ENCODE results near the gene SLC30A2. TPM values are rescaled to one million over a fixed set of nuclear protein-coding genes. Genes with fewer than 3 reads are reported as not detected.

The SLC30A2 gene
- total and polyA plus RNA-seq, 9 of the 15 experiments (the other 6 are each of a cell fraction or from before 2014, with no cell fraction given) = 0.01 to 0.18 (median 0.06) TPM; not detected in 3

DNA sequence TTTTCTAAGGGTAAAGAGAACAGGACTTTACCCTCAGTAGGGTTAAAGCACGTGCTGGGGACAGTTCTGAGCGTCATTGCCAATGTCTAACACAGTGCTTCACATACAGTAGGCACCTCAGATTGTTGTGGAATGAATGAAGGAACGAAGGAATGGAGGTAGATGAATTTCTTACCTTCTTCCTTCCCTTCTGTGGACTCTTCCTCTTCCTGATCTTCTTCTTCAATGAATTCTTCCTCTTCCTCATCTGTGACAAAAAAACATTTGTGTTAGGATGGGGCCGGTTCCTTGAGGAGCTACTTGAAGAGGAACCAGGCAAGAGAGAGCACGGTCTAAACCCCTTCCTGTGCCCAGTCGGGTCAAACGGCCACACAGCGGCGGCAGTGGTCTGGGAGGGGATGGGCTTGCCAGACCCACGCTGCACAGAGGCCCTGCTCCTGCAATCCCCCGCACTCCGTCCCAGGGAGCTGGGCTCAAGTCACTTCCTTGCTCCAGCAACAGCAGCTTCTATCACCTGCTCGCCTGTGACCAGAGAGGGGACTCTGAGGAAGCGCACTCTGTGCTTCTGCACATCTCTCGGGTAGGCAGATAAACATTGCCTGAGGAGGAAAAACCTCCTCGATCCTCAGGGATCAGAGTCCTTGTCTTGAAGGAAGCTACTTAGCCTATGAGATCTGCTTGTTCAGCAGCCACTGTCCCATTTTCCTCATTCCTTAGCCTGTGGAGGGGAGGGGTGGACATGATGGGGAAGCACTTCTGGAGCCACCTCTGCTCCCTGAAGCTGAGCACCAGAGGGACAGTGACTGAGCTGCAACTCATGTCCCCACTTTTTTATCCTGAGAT is 8.0 kb upstream of the SLC30A2 start (continued):
- TF ChIP-seq, protein P1, sequence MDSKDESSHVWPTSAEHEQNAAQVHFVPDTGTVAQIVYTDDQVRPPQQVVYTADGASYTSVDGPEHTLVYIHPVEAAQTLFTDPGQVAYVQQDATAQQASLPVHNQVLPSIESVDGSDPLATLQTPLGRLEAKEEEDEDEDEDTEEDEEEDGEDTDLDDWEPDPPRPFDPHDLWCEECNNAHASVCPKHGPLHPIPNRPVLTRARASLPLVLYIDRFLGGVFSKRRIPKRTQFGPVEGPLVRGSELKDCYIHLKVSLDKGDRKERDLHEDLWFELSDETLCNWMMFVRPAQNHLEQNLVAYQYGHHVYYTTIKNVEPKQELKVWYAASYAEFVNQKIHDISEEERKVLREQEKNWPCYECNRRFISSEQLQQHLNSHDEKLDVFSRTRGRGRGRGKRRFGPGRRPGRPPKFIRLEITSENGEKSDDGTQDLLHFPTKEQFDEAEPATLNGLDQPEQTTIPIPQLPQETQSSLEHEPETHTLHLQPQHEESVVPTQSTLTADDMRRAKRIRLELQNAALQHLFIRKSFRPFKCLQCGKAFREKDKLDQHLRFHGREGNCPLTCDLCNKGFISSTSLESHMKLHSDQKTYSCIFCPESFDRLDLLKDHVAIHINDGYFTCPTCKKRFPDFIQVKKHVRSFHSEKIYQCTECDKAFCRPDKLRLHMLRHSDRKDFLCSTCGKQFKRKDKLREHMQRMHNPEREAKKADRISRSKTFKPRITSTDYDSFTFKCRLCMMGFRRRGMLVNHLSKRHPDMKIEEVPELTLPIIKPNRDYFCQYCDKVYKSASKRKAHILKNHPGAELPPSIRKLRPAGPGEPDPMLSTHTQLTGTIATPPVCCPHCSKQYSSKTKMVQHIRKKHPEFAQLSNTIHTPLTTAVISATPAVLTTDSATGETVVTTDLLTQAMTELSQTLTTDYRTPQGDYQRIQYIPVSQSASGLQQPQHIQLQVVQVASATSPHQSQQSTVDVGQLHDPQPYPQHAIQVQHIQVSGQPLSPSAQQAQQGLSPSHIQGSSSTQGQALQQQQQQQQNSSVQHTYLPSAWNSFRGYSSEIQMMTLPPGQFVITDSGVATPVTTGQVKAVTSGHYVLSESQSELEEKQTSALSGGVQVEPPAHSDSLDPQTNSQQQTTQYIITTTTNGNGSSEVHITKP (IDR thresholded peaks at IDR 0.05; ENCODE audit: partially characterized antibody) = peak; percentile 36
- no peak for TF ChIP-seq TCF7L2 (IDR thresholded peaks at IDR 0.05; ENCODE audit: low read depth, low read length)
- TF ChIP-seq, protein P2, sequence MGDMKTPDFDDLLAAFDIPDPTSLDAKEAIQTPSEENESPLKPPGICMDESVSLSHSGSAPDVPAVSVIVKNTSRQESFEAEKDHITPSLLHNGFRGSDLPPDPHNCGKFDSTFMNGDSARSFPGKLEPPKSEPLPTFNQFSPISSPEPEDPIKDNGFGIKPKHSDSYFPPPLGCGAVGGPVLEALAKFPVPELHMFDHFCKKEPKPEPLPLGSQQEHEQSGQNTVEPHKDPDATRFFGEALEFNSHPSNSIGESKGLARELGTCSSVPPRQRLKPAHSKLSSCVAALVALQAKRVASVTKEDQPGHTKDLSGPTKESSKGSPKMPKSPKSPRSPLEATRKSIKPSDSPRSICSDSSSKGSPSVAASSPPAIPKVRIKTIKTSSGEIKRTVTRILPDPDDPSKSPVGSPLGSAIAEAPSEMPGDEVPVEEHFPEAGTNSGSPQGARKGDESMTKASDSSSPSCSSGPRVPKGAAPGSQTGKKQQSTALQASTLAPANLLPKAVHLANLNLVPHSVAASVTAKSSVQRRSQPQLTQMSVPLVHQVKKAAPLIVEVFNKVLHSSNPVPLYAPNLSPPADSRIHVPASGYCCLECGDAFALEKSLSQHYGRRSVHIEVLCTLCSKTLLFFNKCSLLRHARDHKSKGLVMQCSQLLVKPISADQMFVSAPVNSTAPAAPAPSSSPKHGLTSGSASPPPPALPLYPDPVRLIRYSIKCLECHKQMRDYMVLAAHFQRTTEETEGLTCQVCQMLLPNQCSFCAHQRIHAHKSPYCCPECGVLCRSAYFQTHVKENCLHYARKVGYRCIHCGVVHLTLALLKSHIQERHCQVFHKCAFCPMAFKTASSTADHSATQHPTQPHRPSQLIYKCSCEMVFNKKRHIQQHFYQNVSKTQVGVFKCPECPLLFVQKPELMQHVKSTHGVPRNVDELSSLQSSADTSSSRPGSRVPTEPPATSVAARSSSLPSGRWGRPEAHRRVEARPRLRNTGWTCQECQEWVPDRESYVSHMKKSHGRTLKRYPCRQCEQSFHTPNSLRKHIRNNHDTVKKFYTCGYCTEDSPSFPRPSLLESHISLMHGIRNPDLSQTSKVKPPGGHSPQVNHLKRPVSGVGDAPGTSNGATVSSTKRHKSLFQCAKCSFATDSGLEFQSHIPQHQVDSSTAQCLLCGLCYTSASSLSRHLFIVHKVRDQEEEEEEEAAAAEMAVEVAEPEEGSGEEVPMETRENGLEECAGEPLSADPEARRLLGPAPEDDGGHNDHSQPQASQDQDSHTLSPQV (IDR thresholded peaks at IDR 0.05) = peak; percentile 33; the same call in 1 of the 2 replicates
- TF ChIP-seq NBN (IDR thresholded peaks at IDR 0.05; ENCODE audit: low read depth) = no peak
- no peak for TF ChIP-seq OTX1 (CRISPR knock-in tag; IDR thresholded peaks at IDR 0.05)
- no peak for TF ChIP-seq SAFB2 (IDR thresholded peaks at IDR 0.05; ENCODE audit: borderline replicate concordance, low read depth, low read length, severe bottlenecking)
- TF ChIP-seq, protein P3, sequence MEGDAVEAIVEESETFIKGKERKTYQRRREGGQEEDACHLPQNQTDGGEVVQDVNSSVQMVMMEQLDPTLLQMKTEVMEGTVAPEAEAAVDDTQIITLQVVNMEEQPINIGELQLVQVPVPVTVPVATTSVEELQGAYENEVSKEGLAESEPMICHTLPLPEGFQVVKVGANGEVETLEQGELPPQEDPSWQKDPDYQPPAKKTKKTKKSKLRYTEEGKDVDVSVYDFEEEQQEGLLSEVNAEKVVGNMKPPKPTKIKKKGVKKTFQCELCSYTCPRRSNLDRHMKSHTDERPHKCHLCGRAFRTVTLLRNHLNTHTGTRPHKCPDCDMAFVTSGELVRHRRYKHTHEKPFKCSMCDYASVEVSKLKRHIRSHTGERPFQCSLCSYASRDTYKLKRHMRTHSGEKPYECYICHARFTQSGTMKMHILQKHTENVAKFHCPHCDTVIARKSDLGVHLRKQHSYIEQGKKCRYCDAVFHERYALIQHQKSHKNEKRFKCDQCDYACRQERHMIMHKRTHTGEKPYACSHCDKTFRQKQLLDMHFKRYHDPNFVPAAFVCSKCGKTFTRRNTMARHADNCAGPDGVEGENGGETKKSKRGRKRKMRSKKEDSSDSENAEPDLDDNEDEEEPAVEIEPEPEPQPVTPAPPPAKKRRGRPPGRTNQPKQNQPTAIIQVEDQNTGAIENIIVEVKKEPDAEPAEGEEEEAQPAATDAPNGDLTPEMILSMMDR (IDR thresholded peaks at IDR 0.05 in 2 of 3, conservative IDR thresholded peaks at IDR 0.05 in 1 of 3; ENCODE audit: insufficient read depth in 2 of 3, low read depth in 1 of 3, low read length in 3 of 3) = peak in 2 of 3 experiments; percentile 14 to 25; a peak in 2 of 6 replicates
- TF ChIP-seq POLR2H (tag; IDR thresholded peaks at IDR 0.05; ENCODE audit: low read depth) = no peak
- no peak for TF ChIP-seq POLR3A (IDR thresholded peaks at IDR 0.05; ENCODE audit: borderline replicate concordance, extremely low read depth, insufficient read depth, insufficient read length)
- TF ChIP-seq YY1 (IDR thresholded peaks at IDR 0.05; ENCODE audit: borderline replicate concordance in 1 of 3, control insufficient read depth in 1 of 3, extremely low read depth in 1 of 3, insufficient read depth in 3 of 3, insufficient read length in 1 of 3, insufficient replicate concordance in 2 of 3, low read depth in 1 of 3, low read length in 2 of 3) = no peak
- no peak for TF ChIP-seq HSF4 (CRISPR knock-in tag; IDR thresholded peaks at IDR 0.05; ENCODE audit: borderline replicate concordance)
- no peak for TF ChIP-seq FOS (IDR thresholded peaks at IDR 0.05; ENCODE audit: extremely low read depth, insufficient read length)
- TF ChIP-seq NR2C1 (IDR thresholded peaks at IDR 0.05) = no peak
- TF ChIP-seq NR2C1 (tag; IDR thresholded peaks at IDR 0.05) = no peak
- no peak for TF ChIP-seq RBM17 (IDR thresholded peaks at IDR 0.05; ENCODE audit: borderline replicate concordance, low read depth, low read length)
